HepG2 (cell line): Measurements from ENCODE around the gene MAN1A1. TPM values are rescaled to one million over a fixed set of nuclear protein-coding genes. Genes with fewer than 3 reads are reported as not detected.

Experiments used
- AKNA ChIP-seq: sonication (generic); formaldehyde crosslinking; IDR thresholded peaks from 2 replicates; pipeline ENCODE4 v1.4.0; 2020; ENCODE audit warnings: missing genetic modification reagents, borderline replicate concordance
- CAMTA2 ChIP-seq: sonication (generic); formaldehyde crosslinking; IDR thresholded peaks from 2 replicates; pipeline ENCODE4 v1.4.0; 2020; ENCODE audit warnings: mild to moderate bottlenecking, missing genetic modification reagents, borderline replicate concordance
- DMAP1 ChIP-seq: IDR thresholded peaks from 2 replicates; pipeline ENCODE4 v1.6.1; 2016
- HINFP ChIP-seq: sonication (generic); formaldehyde crosslinking; IDR thresholded peaks from 2 replicates; pipeline ENCODE4 v1.4.0; 2020; ENCODE audit warnings: low read depth, mild to moderate bottlenecking, missing genetic modification reagents
- HMG20B ChIP-seq: conservative IDR thresholded peaks from 2 replicates; pipeline ENCODE4 v1.6.1; 2016; ENCODE audit warnings: missing genetic modification reagents, missing compliant biosample characterization
- NR2F2 ChIP-seq: IDR thresholded peaks from 2 replicates; pipeline ENCODE4 v1.6.1; 2012; ENCODE audit warnings: low read depth, inconsistent platforms, borderline replicate concordance
- RAD51 ChIP-seq: fragments of 450-650 bp; IDR thresholded peaks from 2 replicates; pipeline ENCODE4 v1.6.1; 2016; ENCODE audit warnings: borderline replicate concordance
- RBM39 ChIP-seq: fragments of 200-400 bp; formaldehyde crosslinking; IDR thresholded peaks from one replicate; pipeline ENCODE4 v1.6.1; 2018; ENCODE audit warnings: antibody characterized with exemption, mild to moderate bottlenecking, low read depth, low read length; ENCODE audit not compliant: poor library complexity, severe bottlenecking
- SIX1 ChIP-seq: sonication (generic); formaldehyde crosslinking; IDR thresholded peaks from 2 replicates; pipeline ENCODE4 v1.4.0; 2020; ENCODE audit warnings: missing genetic modification reagents, borderline replicate concordance
- SIX4 ChIP-seq: sonication (generic); formaldehyde crosslinking; IDR thresholded peaks from 2 replicates; pipeline ENCODE4 v1.4.0; 2020; ENCODE audit warnings: missing genetic modification reagents
- SMARCE1 ChIP-seq: fragments of 450-650 bp; IDR thresholded peaks from 2 replicates; pipeline ENCODE4 v1.6.1; 2017; ENCODE audit warnings: borderline replicate concordance
- SP140L ChIP-seq: sonication (generic); formaldehyde crosslinking; IDR thresholded peaks from 2 replicates; pipeline ENCODE4 v1.4.0; 2020; ENCODE audit warnings: missing genetic modification reagents, borderline replicate concordance
- SRSF4 ChIP-seq: fragments of 200-400 bp; formaldehyde crosslinking; IDR thresholded peaks from one replicate; pipeline ENCODE4 v1.6.1; 2018; ENCODE audit warnings: mild to moderate bottlenecking, low read depth, low read length, moderate library complexity; ENCODE audit not compliant: poor library complexity, severe bottlenecking
- ZFYVE20 ChIP-seq: sonication (generic); formaldehyde crosslinking; IDR thresholded peaks from 2 replicates; pipeline ENCODE4 v1.8.0; 2023; ENCODE audit warnings: low read depth, mild to moderate bottlenecking, moderate library complexity, missing genetic modification reagents, borderline replicate concordance
- ZNF207 ChIP-seq: fragments of 450-650 bp; IDR thresholded peaks from 2 replicates; pipeline ENCODE4 v1.6.1; 2016; ENCODE audit warnings: antibody characterized with exemption, borderline replicate concordance
- ZNF30 ChIP-seq: sonication (generic); formaldehyde crosslinking; IDR thresholded peaks from 2 replicates; pipeline ENCODE4 v1.5.0; 2020; ENCODE audit warnings: mild to moderate bottlenecking, missing genetic modification reagents
- ZNF326 ChIP-seq: sonication (generic); formaldehyde crosslinking; IDR thresholded peaks from 2 replicates; pipeline ENCODE4 v1.4.0; 2020; ENCODE audit warnings: missing genetic modification reagents, borderline replicate concordance
- ZNF350 ChIP-seq: sonication (generic); formaldehyde crosslinking; IDR thresholded peaks from 2 replicates; pipeline ENCODE4 v1.4.0; 2020; ENCODE audit warnings: mild to moderate bottlenecking, low read depth, missing genetic modification reagents, borderline replicate concordance
- ZNF547 ChIP-seq: sonication (generic); formaldehyde crosslinking; IDR thresholded peaks from 2 replicates; pipeline ENCODE4 v1.5.1; 2020; ENCODE audit warnings: mild to moderate bottlenecking, missing genetic modification reagents
- ZNF644 ChIP-seq: IDR thresholded peaks from 2 replicates; pipeline ENCODE4 v1.6.1; 2016; ENCODE audit warnings: low read depth
- ZNF737 ChIP-seq: sonication (generic); formaldehyde crosslinking; IDR thresholded peaks from 2 replicates; pipeline ENCODE4 v1.5.0; 2020; ENCODE audit warnings: missing genetic modification reagents, mild to moderate bottlenecking, borderline replicate concordance
- ZNF773 ChIP-seq: sonication (generic); formaldehyde crosslinking; IDR thresholded peaks from 2 replicates; pipeline ENCODE4 v1.4.0; 2020; ENCODE audit warnings: missing genetic modification reagents, borderline replicate concordance
- polyA plus RNA-seq, 8 experiments: library from polyadenylated mRNA; depleted of rRNA in 3 of 8; stranded (reverse) in 7 of 8; unstranded in 1 of 8; fragments of >200 nt; fragmentation: Illumina TruSeq in 4 of 8; extraction: Trizol in 4 of 8; gene quantifications; 2 replicates each; pipeline versions ENCODE4 v1.2.1 to v1.2.3, GENCODE V29; 2011 to 2016; ENCODE audit warnings: low read depth in 4 of 8, missing spikeins in 1 of 8, mixed read lengths in 1 of 8; ENCODE audit not compliant: insufficient read depth in 1 of 8
- total RNA-seq, 5 experiments: library from RNA; depleted of rRNA; stranded (reverse); fragments of >200 nt; fragmentation: Illumina TruSeq; extraction: Trizol; gene quantifications; 2 replicates each; pipeline ENCODE4 v1.2.3, GENCODE V29; 2016; ENCODE audit warnings: low read depth in 1 of 5

MAN1A1 gene
- total and polyA plus RNA-seq, 2 of the 13 experiments (the other 11 are each of a cell fraction or from before 2014, with no cell fraction given): 156 to 236 TPM

GRCh38 chr6:119170447-119171087 is 179.0 kb downstream of the MAN1A1 start (continued):
- no peak for TF ChIP-seq ZNF737 (CRISPR knock-in tag)
- no peak for TF ChIP-seq ZNF547 (CRISPR knock-in tag)
- TF ChIP-seq AKNA (CRISPR knock-in tag): no peak
- TF ChIP-seq NR2F2: peak; percentile 91
- peak; percentile 38; the same call in 1 of the 2 replicates for TF ChIP-seq SIX1 (CRISPR knock-in tag)
- no peak for TF ChIP-seq SMARCE1
- no peak for TF ChIP-seq ZNF30
- no peak for TF ChIP-seq ZFYVE20 (CRISPR knock-in tag)
- no peak for TF ChIP-seq SRSF4
- no peak for TF ChIP-seq RBM39
- peak; percentile 69; the same call in 1 of the 2 replicates for TF ChIP-seq DMAP1
- no peak for TF ChIP-seq ZNF326
- TF ChIP-seq ZNF773 (CRISPR knock-in tag): no peak
- no peak for TF ChIP-seq CAMTA2 (CRISPR knock-in tag)
- TF ChIP-seq RAD51: no peak
- no peak for TF ChIP-seq ZNF350 (CRISPR knock-in tag)
- no peak for TF ChIP-seq SP140L
- TF ChIP-seq SIX4 (CRISPR knock-in tag): peak; percentile 45; the same call in 1 of the 2 replicates
- no peak for TF ChIP-seq HINFP
- TF ChIP-seq ZNF644 (CRISPR knock-in tag): no peak
- TF ChIP-seq HMG20B (CRISPR knock-in tag): no peak; the same call in none of the 2 replicates
- TF ChIP-seq ZNF207: no peak
